Tibial nerve (tissue), 3 donors: Measurements from ENCODE around the gene SH3YL1.

Experiments
- CTCF ChIP-seq, 5 experiments: fragments of 200-600 bp in 3 of 5; fragments of 450-650 bp in 2 of 5; sonication (generic) in 3 of 5; IDR thresholded peaks; one replicate each; pipeline ENCODE4 v1.5.1; 2016 to 2019; ENCODE audit warnings: antibody characterized with exemption in 5 of 5, mild to moderate bottlenecking in 3 of 5, moderate library complexity in 2 of 5
- POLR2A ChIP-seq, 2 donors: fragments of 450-650 bp; IDR thresholded peaks; one replicate each; pipeline ENCODE4 v1.6.1; 2017; ENCODE audit warnings: antibody characterized with exemption in 2 of 2, mild to moderate bottlenecking in 2 of 2, moderate library complexity in 2 of 2

DNA sequence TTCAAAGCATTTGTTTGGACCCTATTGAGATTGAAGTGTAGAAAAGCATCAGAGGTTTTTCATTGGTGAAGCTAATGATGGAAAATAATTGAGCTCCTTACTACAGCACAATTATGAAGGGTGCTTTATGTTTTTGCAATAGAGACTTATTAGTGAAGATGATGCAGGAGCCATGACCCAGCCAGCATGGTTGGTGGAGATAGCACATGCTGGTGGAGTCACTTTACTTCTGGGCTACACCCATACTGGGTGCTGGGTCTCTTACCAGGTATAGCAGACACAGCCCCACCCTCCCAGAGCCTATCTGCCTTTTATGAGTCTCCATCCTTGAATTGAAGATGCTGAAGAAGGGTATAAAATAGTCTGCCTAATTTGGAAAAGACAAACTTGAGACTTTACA is 4.5 kb upstream of the SH3YL1 start:
- TF ChIP-seq POLR2A (IDR thresholded peaks at IDR 0.05) (no peak), CTCF (IDR thresholded peaks at IDR 0.05) (no peak)
